Measurements from ENCODE around the gene SAFB2. TPM values are rescaled to one million over a fixed set of nuclear protein-coding genes. Genes with fewer than 3 reads are reported as not detected.

Gene SAFB2
- total and polyA plus RNA-seq, 9 of the 15 experiments (the other 6 are each of a cell fraction or from before 2014, with no cell fraction given) = 4.5 to 103 (median 47.3) TPM

GRCh38 chr19:5622465-5623396, at the start of gene SAFB2, which contains the start of gene SAFB (continued):
- peak; percentile 90 for TF ChIP-seq GMEB1 (CRISPR knock-in tag; IDR thresholded peaks at IDR 0.05)
- TF ChIP-seq ZFP1 (CRISPR knock-in tag; IDR thresholded peaks at IDR 0.05) = no peak
- TF ChIP-seq AFF4 (CRISPR knock-in tag; IDR thresholded peaks at IDR 0.05) = no peak; the same call in 1 of the 2 replicates
- TF ChIP-seq MBD2 (IDR thresholded peaks at IDR 0.05; ENCODE audit: borderline replicate concordance, low read depth) = peak; percentile 64
- TF ChIP-seq NONO (IDR thresholded peaks at IDR 0.05; ENCODE audit: low read depth in 2 of 2, low read length in 1 of 2) = peak; percentile 32 to 68; a peak in 2 of 4 replicates
- TF ChIP-seq ZNF134 (CRISPR knock-in tag; conservative IDR thresholded peaks at IDR 0.05) = peak; percentile 65; the same call in 1 of the 2 replicates
- TF ChIP-seq NR2C1 (IDR thresholded peaks at IDR 0.05) = no peak
- TF ChIP-seq NR2C1 (tag; IDR thresholded peaks at IDR 0.05) = no peak
- no peak for TF ChIP-seq CSDE1 (IDR thresholded peaks at IDR 0.05)
- peak; percentile 58 for TF ChIP-seq RBM22 (IDR thresholded peaks at IDR 0.05; ENCODE audit: low read depth, low read length, poor library complexity, severe bottlenecking)
- peak in 1 of 2 experiments; percentile 62; a peak in 2 of 4 replicates for TF ChIP-seq SIN3A (IDR thresholded peaks at IDR 0.05; ENCODE audit: borderline replicate concordance in 2 of 2, control insufficient read depth in 1 of 2, low read depth in 2 of 2, low read length in 2 of 2)
- TF ChIP-seq ZNF507 (tag; conservative IDR thresholded peaks at IDR 0.05) = no peak
- TF ChIP-seq ZC3H11A (IDR thresholded peaks at IDR 0.05; ENCODE audit: low read depth, low read length) = 0 out of 2 replicates have a peak, but pooled peaks have one; percentile 60
- TF ChIP-seq POLR2H (tag; IDR thresholded peaks at IDR 0.05; ENCODE audit: low read depth) = peak; percentile 94
- peak; percentile 6 to 69; a peak in 2 of 4 replicates for TF ChIP-seq TEAD1 (CRISPR knock-in tag; IDR thresholded peaks at IDR 0.05)
- TF ChIP-seq SOX6 (IDR thresholded peaks at IDR 0.05) = 0 out of 2 replicates have a peak, but pooled peaks have one; percentile 9
- peak; percentile 61; the same call in 1 of the 2 replicates for TF ChIP-seq E4F1 (CRISPR knock-in tag; IDR thresholded peaks at IDR 0.05; ENCODE audit: borderline replicate concordance)
- peak; percentile 75 for TF ChIP-seq HNRNPLL (IDR thresholded peaks at IDR 0.05; ENCODE audit: low read depth, low read length, poor library complexity, severe bottlenecking)

All from K562 (cell line).